ENCODE results near the gene CACNB2. TPM values are rescaled to one million over a fixed set of nuclear protein-coding genes. Genes with fewer than 3 reads are reported as not detected.
A peak's percentile ranks its signal among the peaks of the same experiment; 100 is the strongest.

The CACNB2 gene
- total RNA-seq, 1 experiment from 2014 or later, result 34.1 TPM

- Histone ChIP-seq H3K27ac (ENCODE audit: low read depth, low read length, poor library complexity, severe bottlenecking) (no peak overlapping the region), H3K4me3 (ENCODE audit: low read depth, low read length, poor library complexity, severe bottlenecking) (no peak overlapping the region), H3K4me1 (ENCODE audit: insufficient read depth, low read length, poor library complexity, severe bottlenecking) (peaks cover 3% of the 10 kb centered on the region), H3K36me3 (ENCODE audit: insufficient read depth, low read length, poor library complexity, severe bottlenecking) (no peaks in the 10 kb centered on the region), H3K9me3 (ENCODE audit: low read depth, low read length, poor library complexity, severe bottlenecking) (no peaks in the 10 kb centered on the region), H3K27me3 (replicated peaks; ENCODE audit: insufficient read depth, low read depth, low read length, poor library complexity) (no peaks in the 10 kb centered on the region)
- intact Hi-C loops (cut with micrococcal nuclease; ENCODE audit: unreplicated experiment), result no loop called here
- POLR2A ChIA-PET (ENCODE audit: low non-redundant PET), result no interaction called here
- peak; percentile 24 for DNase-seq (ENCODE audit: low spot score)
- CTCF ChIA-PET, result no interaction called here
- TF ChIP-seq CTCF (conservative IDR thresholded peaks at IDR 0.05; ENCODE audit: low read depth, low read length) (no peak), EZH2 (IDR thresholded peaks at IDR 0.05; ENCODE audit: borderline replicate concordance, low read depth, low read length, poor library complexity, severe bottlenecking) (no peak)
- BruUV-seq (replicated peaks), result no TSS peak
Observed at GRCh38 chr10:18418541-18419215, 278.5 kb downstream of the CACNB2 start.

GRCh38 chr10:18419945-18420344 is 279.7 kb downstream of the CACNB2 start:
- POLR2A ChIA-PET (ENCODE audit: low non-redundant PET), result no interaction called here
- no peak overlapping the region for H3K27ac ChIP-seq (ENCODE audit: low read depth, low read length, poor library complexity, severe bottlenecking)
- BruUV-seq (replicated peaks), result no TSS peak
- H3K4me3 ChIP-seq (ENCODE audit: low read depth, low read length, poor library complexity, severe bottlenecking), result no peak overlapping the region
- peaks cover 3% of the 10 kb centered on the region for H3K4me1 ChIP-seq (ENCODE audit: insufficient read depth, low read length, poor library complexity, severe bottlenecking)
- no peak for TF ChIP-seq EZH2 (IDR thresholded peaks at IDR 0.05; ENCODE audit: borderline replicate concordance, low read depth, low read length, poor library complexity, severe bottlenecking)
- no peak for TF ChIP-seq CTCF (conservative IDR thresholded peaks at IDR 0.05; ENCODE audit: low read depth, low read length)
- no peak for DNase-seq (ENCODE audit: low spot score)
- intact Hi-C loops (cut with micrococcal nuclease; ENCODE audit: unreplicated experiment), result no loop called here
- H3K27me3 ChIP-seq (replicated peaks; ENCODE audit: insufficient read depth, low read depth, low read length, poor library complexity), result no peaks in the 10 kb centered on the region
- H3K9me3 ChIP-seq (ENCODE audit: low read depth, low read length, poor library complexity, severe bottlenecking), result no peaks in the 10 kb centered on the region
- CTCF ChIA-PET, result no interaction called here
- H3K36me3 ChIP-seq (ENCODE audit: insufficient read depth, low read length, poor library complexity, severe bottlenecking), result no peaks in the 10 kb centered on the region

DNA sequence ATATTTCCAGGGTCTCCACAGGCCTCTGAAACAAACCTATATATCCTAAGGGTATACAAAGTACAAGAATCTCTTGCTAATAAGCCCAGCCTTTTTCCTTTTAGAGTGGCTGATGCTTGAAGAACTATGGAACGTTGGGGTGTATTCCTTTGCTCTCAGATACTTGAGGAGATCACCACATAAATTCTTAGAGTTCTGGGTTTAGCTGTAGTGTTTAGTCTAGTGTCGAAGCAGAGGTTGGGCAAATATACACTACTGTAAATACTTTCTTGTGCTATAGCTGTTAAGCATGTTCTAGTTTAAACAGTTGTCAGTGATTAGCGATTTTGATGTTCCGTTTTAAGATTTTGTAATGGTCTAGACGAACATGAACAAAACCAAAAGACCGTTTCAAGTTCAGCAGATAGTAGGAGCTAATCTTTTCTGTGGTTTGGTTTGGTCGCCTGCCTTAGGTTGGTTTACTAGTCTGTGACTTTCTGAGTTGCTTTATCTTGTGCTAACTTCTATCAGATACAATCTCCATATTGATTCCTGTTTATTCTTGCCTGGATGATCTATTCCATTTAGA is 281.6 kb downstream of the CACNB2 start:
- Histone ChIP-seq H3K4me1 (ENCODE audit: insufficient read depth, low read length, poor library complexity, severe bottlenecking) (peaks cover 3% of the 10 kb centered on the region), H3K27me3 (replicated peaks; ENCODE audit: insufficient read depth, low read depth, low read length, poor library complexity) (no peaks in the 10 kb centered on the region), H3K36me3 (ENCODE audit: insufficient read depth, low read length, poor library complexity, severe bottlenecking) (no peaks in the 10 kb centered on the region), H3K4me3 (ENCODE audit: low read depth, low read length, poor library complexity, severe bottlenecking) (no peak overlapping the region), H3K9me3 (ENCODE audit: low read depth, low read length, poor library complexity, severe bottlenecking) (no peaks in the 10 kb centered on the region), H3K27ac (ENCODE audit: low read depth, low read length, poor library complexity, severe bottlenecking) (no peak overlapping the region)
- DNase-seq (ENCODE audit: low spot score), result no peak
- ChIA-PET CTCF (no interaction called here), POLR2A (ENCODE audit: low non-redundant PET) (no interaction called here)
- TF ChIP-seq EZH2 (IDR thresholded peaks at IDR 0.05; ENCODE audit: borderline replicate concordance, low read depth, low read length, poor library complexity, severe bottlenecking), result no peak
- TF ChIP-seq CTCF (conservative IDR thresholded peaks at IDR 0.05; ENCODE audit: low read depth, low read length), result no peak
- intact Hi-C loops (cut with micrococcal nuclease; ENCODE audit: unreplicated experiment), result no loop called here
- no TSS peak for BruUV-seq (replicated peaks)
